Peyer's patch (tissue), 4 donors: Measurements from ENCODE around the gene NFIX.

Experiments
- CTCF ChIP-seq, 6 experiments: fragments of 450-650 bp in 4 of 6; fragments of 200-600 bp in 2 of 6; sonication (generic) in 1 of 6; IDR thresholded peaks; one replicate each; pipeline ENCODE4 v1.5.1; 2017 to 2019; ENCODE audit warnings: antibody characterized with exemption in 6 of 6, mild to moderate bottlenecking in 3 of 6, moderate library complexity in 1 of 6
- POLR2A ChIP-seq, 2 donors: fragments of 450-650 bp; IDR thresholded peaks; one replicate each; pipeline ENCODE4 v1.5.1; 2017; ENCODE audit warnings: antibody characterized with exemption in 2 of 2, mild to moderate bottlenecking in 2 of 2, moderate library complexity in 2 of 2

GRCh38 chr19:12982648-12983047 is 12.6 kb upstream of the NFIX start:
- TF ChIP-seq POLR2A (IDR thresholded peaks at IDR 0.05) (no peak), CTCF (IDR thresholded peaks at IDR 0.05) (no peak)
